T-helper 17 cell (primary cell): ENCODE data around the gene DISP3. TPM values are rescaled to one million over a fixed set of nuclear protein-coding genes. Genes with fewer than 3 reads are reported as not detected.
A peak's percentile ranks its signal among the peaks of the same experiment; 100 is the strongest.

Experiments used
- ATAC-seq: fragments of 150-1000 bp; cut with Tn5 transposase; 2 replicates; pipeline ENCODE4 v1.10.0; 2021; ENCODE audit warnings: mild to moderate bottlenecking, moderate library complexity
- DNase-seq, 3 donors: peaks; one replicate each; pipeline versions ENCODE4 v3.0.0 to v3.0.0-alpha.2; 2020 to 2021
- H3K9me3 ChIP-seq: one replicate; pipeline ENCODE4 v1.7.0; 2013; ENCODE audit warnings: low read length, mild to moderate bottlenecking; ENCODE audit not compliant: control insufficient read depth, poor library complexity, severe bottlenecking
- H3K27ac Mint-ChIP-seq: one replicate; pipeline ENCODE4 v1.8.0; 2022; ENCODE audit warnings: mild to moderate bottlenecking, moderate library complexity, mixed read lengths
- H3K27me3 Mint-ChIP-seq: one replicate; pipeline ENCODE4 v1.8.0; 2022; ENCODE audit warnings: mixed read lengths
- H3K36me3 Mint-ChIP-seq: one replicate; pipeline ENCODE4 v1.8.0; 2022; ENCODE audit warnings: low read depth, mixed read lengths
- H3K4me1 Mint-ChIP-seq: one replicate; pipeline ENCODE4 v1.8.0; 2022; ENCODE audit warnings: mild to moderate bottlenecking, mixed read lengths
- H3K4me3 Mint-ChIP-seq: one replicate; pipeline ENCODE4 v1.8.0; 2022; ENCODE audit warnings: mild to moderate bottlenecking, moderate library complexity, mixed read lengths
- total RNA-seq, 4 donors: library from RNA in 2 of 4; stranded (reverse) in 2 of 4; gene quantifications; one replicate each; pipeline ENCODE4 v1.2.3 and lab custom pipeline; 2022 to 2026

Gene DISP3
- total RNA-seq, 2 donors from 2014 or later: 0.70 to 1.1 TPM

DNA sequence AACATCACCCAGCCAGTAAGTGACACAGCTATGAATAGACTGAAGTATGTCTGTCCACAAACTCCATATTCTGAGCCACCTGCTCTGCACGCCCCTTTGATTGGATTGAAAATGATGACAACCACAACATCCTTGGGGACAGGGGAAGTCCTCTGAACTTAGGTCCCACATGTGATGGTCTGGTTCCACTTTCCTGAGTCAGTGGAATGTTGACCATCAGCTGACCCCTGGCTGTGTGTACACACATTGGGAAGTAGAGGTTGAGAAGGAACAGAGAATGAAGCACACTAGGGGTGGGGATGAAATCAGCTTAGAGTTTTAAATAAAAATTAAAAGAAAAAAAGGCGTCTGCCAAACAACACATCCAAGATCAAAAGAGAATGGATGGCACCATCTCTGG is 8.0 kb upstream of the DISP3 start:
- DNase-seq (no peak), ATAC-seq (no peak)
- no peaks in the 10 kb centered on the region for H3K9me3 ChIP-seq
- Mint-ChIP-seq H3K27me3 (peaks cover 25% of the 10 kb centered on the region), H3K36me3 (no peaks in the 10 kb centered on the region), H3K4me1 (no peaks in the 10 kb centered on the region), H3K4me3 (no peak overlapping the region), H3K27ac (no peak overlapping the region)

DNA sequence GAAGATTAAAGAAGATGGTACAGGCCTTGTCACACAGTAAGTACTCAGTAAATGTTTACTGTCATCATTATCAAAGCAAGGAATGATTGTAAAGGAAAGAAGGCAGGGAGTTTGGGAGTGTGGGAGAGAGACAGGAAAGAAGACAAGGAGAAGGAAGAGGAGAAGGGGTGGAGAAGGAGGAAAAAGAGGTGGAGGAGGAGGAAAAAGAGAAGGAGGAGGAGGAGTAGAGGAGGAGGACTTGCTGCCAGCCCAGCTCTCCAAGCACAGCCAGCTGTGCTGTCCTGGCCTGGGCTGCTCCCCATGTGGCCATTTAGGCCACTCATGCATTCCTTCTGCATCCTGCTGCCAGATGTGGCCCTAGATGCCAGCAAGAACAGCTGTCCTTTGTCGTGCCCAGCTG is 7.5 kb upstream of the DISP3 start:
- no peaks in the 10 kb centered on the region for H3K4me1 Mint-ChIP-seq
- no peak overlapping the region for H3K27ac Mint-ChIP-seq

DNA sequence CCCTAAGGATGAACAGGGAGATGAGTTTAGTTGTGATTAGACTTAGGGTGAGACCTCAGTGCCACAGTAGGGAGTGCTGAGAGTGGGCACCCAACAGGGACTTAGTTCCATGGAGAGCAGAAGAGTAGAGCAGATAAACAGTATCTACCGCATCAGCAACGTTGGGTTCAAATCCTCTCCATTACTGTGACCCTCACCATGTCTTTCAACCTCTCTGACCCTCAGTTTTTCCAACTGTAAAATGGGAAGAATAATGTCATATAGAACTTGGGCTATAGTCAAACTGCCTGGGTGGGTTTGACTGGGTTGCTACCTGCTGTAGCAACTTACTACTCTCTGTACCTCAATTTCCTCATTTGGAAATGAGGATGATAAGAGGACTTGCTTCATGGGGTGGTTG is 6.7 kb upstream of the DISP3 start:
- peaks cover 33% of the 10 kb centered on the region for H3K27me3 Mint-ChIP-seq
- no peaks in the 10 kb centered on the region for H3K4me1 Mint-ChIP-seq
- DNase-seq (no peak), ATAC-seq (no peak)
- H3K9me3 ChIP-seq: no peaks in the 10 kb centered on the region
- no peak overlapping the region for H3K4me3 Mint-ChIP-seq
- no peaks in the 10 kb centered on the region for H3K36me3 Mint-ChIP-seq
- H3K27ac Mint-ChIP-seq: no peak overlapping the region

More for the DNA sequence above, 7.5 kb upstream of the DISP3 start:
- no peak for ATAC-seq
- no peak overlapping the region for H3K4me3 Mint-ChIP-seq
- H3K9me3 ChIP-seq: no peaks in the 10 kb centered on the region
- H3K36me3 Mint-ChIP-seq: no peaks in the 10 kb centered on the region
- DNase-seq: no peak
- H3K27me3 Mint-ChIP-seq: peaks cover 27% of the 10 kb centered on the region

DNA sequence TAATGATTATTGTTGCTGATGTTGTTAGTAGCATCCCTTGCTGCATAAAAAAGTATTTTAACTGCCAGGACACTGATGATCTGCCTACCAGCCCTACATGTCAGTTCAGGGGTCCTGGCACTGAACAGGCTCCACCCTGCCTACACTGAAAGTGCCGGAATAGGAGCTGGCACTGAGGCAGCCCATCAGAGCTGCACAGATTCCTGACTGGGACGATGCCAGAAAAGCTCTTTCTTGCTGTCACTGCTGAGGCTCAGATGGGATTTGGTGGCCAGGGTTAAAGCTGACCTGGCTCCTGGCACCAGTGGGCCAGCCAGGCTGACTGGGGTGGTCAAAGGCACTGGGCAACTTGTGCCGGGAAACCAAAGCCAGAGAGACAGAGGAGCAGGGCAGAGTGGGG is 6.2 kb upstream of the DISP3 start:
- no peak overlapping the region for H3K4me3 Mint-ChIP-seq
- H3K27me3 Mint-ChIP-seq: peaks cover 37% of the 10 kb centered on the region
- no peaks in the 10 kb centered on the region for H3K4me1 Mint-ChIP-seq
- no peak overlapping the region for H3K27ac Mint-ChIP-seq
- H3K9me3 ChIP-seq: no peaks in the 10 kb centered on the region
- DNase-seq (no peak), ATAC-seq (no peak)
- H3K36me3 Mint-ChIP-seq: no peaks in the 10 kb centered on the region

DNA sequence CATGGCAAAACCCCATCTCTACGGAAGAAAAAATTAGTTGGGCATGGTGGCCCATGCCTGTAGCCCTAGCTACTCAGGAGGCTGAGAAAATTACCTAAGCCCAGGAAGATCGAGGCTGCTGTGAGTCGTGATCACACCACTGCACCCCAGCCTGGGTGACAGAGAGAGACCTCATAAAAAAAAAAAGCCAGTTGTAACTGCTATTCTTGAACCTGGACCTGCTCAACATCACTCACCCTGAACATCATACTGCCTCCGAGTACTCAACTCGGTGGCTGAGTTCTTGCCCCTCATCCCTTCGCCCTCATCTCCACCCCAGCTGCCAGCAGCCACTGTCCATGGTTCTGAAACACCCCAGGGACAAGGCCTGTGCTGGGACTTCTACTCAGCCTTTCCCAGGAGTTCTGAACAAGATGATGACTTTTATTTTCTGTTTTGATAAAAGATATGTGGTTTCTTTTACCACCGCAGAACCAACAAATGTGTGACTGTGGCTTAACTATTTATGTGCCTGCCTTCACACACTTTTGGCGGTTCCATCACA is 5.4 kb upstream of the DISP3 start:
- peaks cover 36% of the 10 kb centered on the region for H3K27me3 Mint-ChIP-seq
- H3K9me3 ChIP-seq: no peaks in the 10 kb centered on the region
- H3K36me3 Mint-ChIP-seq: no peaks in the 10 kb centered on the region
- no peak for DNase-seq
- no peaks in the 10 kb centered on the region for H3K4me1 Mint-ChIP-seq
- H3K27ac Mint-ChIP-seq: no peak overlapping the region
- no peak for ATAC-seq
- H3K4me3 Mint-ChIP-seq: no peak overlapping the region

DNA sequence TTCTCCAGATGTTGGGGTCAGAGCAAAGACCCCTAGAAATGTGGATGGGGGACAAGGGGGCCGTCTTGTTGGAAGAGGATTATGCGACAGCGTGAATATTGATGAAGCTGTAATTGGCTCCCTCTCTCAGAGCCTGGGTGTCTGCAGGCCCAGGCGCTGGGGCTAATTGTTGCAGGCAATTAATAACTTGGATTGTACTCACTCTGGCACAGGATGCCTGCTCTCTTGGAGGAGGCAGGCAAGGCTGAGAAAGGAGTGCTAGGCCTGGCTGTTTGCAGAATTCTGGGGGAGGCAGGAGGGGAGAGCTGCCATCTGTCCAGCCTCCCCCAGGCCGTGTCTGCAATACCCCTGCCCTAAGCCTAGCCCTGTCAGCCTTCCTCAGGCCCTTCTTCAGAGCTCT is 4.1 kb upstream of the DISP3 start:
- DNase-seq (no peak), ATAC-seq (no peak)
- no peaks in the 10 kb centered on the region for H3K36me3 Mint-ChIP-seq
- no peaks in the 10 kb centered on the region for H3K4me1 Mint-ChIP-seq
- no peaks in the 10 kb centered on the region for H3K9me3 ChIP-seq
- H3K27me3 Mint-ChIP-seq: peaks cover 26% of the 10 kb centered on the region
- no peak overlapping the region for H3K4me3 Mint-ChIP-seq
- H3K27ac Mint-ChIP-seq: no peak overlapping the region

DNA sequence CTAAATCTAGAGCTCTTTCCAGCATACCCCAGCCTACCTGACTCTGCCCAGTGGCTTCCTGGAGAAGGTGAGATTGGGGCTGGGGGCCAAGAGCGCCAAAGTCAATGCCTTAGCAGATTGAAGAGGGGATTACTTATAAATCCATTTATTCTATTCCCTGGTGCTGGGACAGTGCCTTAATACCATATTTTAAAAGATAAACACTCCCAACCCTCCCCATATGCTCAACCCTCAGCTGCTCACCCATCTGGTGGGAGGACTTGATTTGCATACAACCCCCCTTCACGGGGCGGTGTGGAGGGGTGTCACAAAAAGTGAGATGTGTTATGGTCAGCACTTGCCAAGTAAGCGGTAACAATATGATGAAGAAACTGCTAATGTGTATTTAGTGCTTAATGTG is 3.2 kb upstream of the DISP3 start:
- no peaks in the 10 kb centered on the region for H3K9me3 ChIP-seq
- peaks cover 33% of the 10 kb centered on the region for H3K27me3 Mint-ChIP-seq
- peaks cover under 1% of the 10 kb centered on the region for H3K36me3 Mint-ChIP-seq
- DNase-seq (no peak), ATAC-seq (no peak)
- peaks cover 4% of the 10 kb centered on the region for H3K4me1 Mint-ChIP-seq
- H3K27ac Mint-ChIP-seq: no peak overlapping the region
- H3K4me3 Mint-ChIP-seq: no peak overlapping the region

DNA sequence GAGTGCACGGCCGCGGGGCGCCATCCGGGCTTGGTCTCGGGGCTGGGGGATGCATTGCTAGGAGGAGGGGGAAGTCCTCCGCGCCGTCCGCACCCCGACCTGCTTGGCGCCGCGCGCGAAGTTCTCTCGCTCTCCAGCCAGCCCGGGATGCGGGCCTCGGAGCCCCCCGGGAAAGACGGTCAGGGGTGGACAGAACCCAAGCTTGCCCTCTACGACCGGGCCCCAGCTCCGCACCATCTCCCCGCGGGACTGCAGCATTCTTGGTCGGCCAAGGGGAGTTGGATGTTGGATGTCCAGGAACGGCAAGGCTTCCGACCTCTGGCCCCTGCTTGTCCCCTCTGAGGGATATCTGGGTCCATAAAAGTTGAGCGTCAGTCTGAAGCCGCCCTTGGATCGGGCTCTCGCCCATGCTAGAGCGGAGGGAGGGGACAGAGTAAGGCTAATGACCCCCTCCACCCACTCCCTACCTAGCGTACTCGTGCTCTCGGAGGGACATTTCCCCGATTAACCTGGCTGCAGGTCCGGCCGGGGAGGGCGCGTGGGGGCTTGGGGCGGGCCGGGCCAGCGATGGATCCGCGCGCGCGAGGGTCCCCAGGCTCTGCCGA is 522 bp downstream of the DISP3 start:
- DNase-seq (no peak), ATAC-seq (no peak)
- H3K27ac Mint-ChIP-seq: no peak overlapping the region
- peaks cover 4% of the 10 kb centered on the region for H3K36me3 Mint-ChIP-seq
- peaks cover 7% of the 10 kb centered on the region for H3K4me1 Mint-ChIP-seq
- H3K27me3 Mint-ChIP-seq: peaks cover 62% of the 10 kb centered on the region
- no peaks in the 10 kb centered on the region for H3K9me3 ChIP-seq
- peak overlapping the region; percentile 74 for H3K4me3 Mint-ChIP-seq

DNA sequence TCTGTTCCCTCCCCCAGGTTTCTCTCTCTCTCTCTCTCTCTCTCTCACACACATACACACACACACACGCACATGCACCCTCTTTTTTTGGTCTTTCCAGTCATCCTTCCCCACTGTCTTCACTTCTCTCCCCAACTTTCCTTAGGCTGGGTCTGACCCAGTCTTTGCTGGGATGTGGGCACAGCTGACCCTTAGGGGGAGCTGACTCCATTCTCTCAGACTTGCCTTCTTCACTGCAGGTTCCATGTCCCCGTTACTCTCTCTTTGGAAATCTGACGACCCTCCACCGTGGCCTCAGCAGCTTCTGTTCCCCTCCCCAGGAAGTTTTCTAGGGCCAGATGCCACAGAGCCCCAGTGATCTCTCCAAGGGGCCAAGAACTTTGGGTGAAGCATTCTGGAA is 2.1 kb downstream of the DISP3 start:
- Mint-ChIP-seq H3K27me3 (peaks cover 72% of the 10 kb centered on the region), H3K4me3 (peak overlapping the region; percentile 19), H3K36me3 (peaks cover 4% of the 10 kb centered on the region), H3K4me1 (peaks cover 7% of the 10 kb centered on the region), H3K27ac (no peak overlapping the region)
- DNase-seq (no peak), ATAC-seq (no peak)
- no peaks in the 10 kb centered on the region for H3K9me3 ChIP-seq

DNA sequence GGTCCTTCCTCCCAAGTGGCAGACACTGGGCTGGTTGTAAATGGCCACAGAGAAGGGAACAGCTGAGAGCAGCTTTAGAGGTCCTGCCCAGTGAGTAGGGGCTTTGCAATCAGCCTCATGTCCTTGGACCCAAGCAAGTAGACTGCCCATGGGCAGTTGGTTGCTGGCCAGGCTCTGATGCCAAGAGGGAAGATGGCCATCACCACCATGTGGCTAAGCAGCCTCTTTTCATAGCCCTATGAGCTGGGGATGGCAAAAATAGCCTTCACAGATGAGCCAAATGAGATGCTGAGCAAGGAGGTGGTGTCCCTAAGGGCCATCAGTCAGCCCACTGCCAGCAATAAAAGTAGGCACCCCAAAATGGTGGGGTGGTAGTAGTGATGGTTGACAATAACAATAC is 3.2 kb downstream of the DISP3 start:
- Mint-ChIP-seq H3K4me1 (peaks cover 7% of the 10 kb centered on the region), H3K27me3 (peaks cover 69% of the 10 kb centered on the region), H3K4me3 (no peak overlapping the region), H3K27ac (no peak overlapping the region), H3K36me3 (peaks cover 4% of the 10 kb centered on the region)
- ATAC-seq (no peak), DNase-seq (no peak)
- no peaks in the 10 kb centered on the region for H3K9me3 ChIP-seq

DNA sequence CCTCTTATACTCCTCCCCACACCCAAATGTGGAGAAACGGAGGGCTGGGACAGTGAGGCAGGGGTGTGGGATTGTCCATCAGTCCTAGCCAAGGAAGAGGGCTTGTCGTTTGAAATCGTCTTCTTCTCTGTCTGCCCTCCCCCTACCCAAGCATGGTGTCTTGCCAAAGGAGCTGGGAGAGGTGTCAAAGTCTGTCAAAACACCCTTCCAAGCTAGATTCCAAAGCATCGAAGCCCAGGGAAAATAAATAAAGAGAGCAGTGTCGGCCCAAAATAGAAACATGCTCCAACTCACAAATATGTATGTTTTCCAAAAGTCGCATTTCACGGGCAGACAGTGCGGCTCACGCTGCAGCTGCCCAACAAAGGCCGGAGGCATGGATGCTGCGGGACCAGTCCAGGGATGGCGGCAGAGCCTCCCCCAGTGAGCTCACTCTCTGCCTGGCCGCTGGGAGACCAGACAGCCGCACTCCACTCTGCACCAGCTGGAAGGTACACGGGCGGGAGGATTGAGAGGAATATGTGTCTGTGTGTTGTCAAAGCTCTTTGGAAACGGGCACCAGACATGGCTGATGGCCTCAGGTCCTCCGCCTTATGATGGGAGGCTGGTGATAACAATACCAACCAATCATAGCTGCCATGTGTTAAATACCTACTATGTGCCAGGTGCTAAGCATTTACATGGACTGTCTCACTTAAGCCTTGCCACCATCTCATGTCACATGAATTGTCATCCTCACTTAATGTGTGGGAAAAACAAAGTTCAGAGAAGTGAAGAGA is 3.9 kb downstream of the DISP3 start:
- Mint-ChIP-seq H3K36me3 (peaks cover 4% of the 10 kb centered on the region), H3K27ac (no peak overlapping the region), H3K27me3 (peaks cover 70% of the 10 kb centered on the region), H3K4me1 (peaks cover 7% of the 10 kb centered on the region), H3K4me3 (no peak overlapping the region)
- DNase-seq (no peak), ATAC-seq (no peak)
- H3K9me3 ChIP-seq: no peaks in the 10 kb centered on the region

DNA sequence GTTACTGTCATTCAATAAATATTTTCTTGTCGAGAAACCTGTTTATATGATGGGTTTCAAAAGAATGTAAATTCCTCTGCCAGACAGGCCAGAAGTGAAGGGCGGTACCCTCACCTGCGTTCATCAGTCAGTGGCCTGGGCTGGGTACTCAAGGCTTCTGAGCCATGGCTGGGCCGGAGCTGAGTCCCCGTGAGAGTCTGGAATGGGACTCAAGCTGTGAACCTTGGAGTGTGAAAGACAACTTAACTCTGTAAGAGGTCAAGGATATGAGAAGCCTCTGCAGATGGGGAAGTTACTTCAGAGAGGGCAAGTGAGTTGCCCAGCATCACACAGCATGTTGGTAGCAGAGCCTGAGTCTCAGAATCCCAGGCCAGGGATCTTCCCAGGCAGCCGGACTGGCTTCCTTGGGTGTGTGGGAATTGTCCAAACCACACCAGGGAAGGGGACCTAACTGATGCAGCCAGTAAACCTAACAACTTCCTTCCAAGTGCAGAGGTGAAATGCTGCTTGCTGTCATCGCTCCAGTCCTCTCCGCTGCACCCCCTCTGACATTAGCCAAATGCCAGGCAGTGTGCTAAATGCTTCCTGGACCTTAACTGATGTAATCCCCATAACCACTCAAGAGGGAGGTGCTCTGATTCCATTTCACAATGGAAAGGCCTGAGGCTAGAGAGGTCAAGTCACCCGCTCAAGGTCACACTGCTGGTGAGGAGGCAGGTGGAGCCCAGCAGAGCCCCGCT is 4.8 kb downstream of the DISP3 start:
- ATAC-seq (no peak), DNase-seq (no peak)
- Mint-ChIP-seq H3K4me3 (no peak overlapping the region), H3K27ac (no peak overlapping the region), H3K27me3 (peaks cover 66% of the 10 kb centered on the region), H3K36me3 (peaks cover 4% of the 10 kb centered on the region), H3K4me1 (peaks cover 7% of the 10 kb centered on the region)
- no peaks in the 10 kb centered on the region for H3K9me3 ChIP-seq

DNA sequence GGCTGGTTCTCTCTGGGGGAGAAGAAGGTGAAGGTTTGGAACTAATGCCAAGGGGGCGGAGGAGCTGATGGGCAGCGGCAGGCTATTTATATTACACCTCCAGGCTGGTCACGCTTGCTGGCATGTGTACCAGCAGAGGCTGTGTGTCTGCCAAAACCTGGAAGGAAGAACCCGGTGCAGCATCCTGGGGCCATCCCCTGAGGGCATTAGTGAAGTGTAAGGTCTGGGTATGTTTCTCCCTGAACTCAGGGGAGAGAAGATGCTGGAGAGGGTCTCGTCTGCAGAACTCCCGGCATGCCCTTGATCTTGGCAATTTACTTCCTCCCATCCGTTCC is 5.3 kb downstream of the DISP3 start:
- H3K4me3 Mint-ChIP-seq: no peak overlapping the region
- no peak for DNase-seq
- no peak overlapping the region for H3K27ac Mint-ChIP-seq
- H3K27me3 Mint-ChIP-seq: peaks cover 71% of the 10 kb centered on the region
- no peaks in the 10 kb centered on the region for H3K9me3 ChIP-seq
- H3K4me1 Mint-ChIP-seq: peaks cover 7% of the 10 kb centered on the region
- ATAC-seq: no peak
- H3K36me3 Mint-ChIP-seq: peaks cover 4% of the 10 kb centered on the region
